Right lobe of liver (tissue), 4 donors: ENCODE results near the gene UBE4A.

Source experiments
- POLR2A ChIP-seq: fragments of 450-650 bp; IDR thresholded peaks from one replicate; pipeline ENCODE4 v1.6.1; 2017; ENCODE audit warnings: antibody characterized with exemption, mild to moderate bottlenecking
- TF ChIP-seq, protein P1 (sequence below), 4 donors: fragments of 200-600 bp in 3 of 4; fragments of 450-650 bp in 1 of 4; IDR thresholded peaks; one replicate each; pipeline versions ENCODE4 v1.5.1 to v1.8.0; 2016 to 2022; ENCODE audit warnings: antibody characterized with exemption in 4 of 4, mild to moderate bottlenecking in 2 of 4
- donor health status: DM: no; HTN: no; CAD: no.
- donor health status: DM: no; HTN: no; CAD: no.
- donor health status: DM: no; HTN: yes; CAD: no.

DNA sequence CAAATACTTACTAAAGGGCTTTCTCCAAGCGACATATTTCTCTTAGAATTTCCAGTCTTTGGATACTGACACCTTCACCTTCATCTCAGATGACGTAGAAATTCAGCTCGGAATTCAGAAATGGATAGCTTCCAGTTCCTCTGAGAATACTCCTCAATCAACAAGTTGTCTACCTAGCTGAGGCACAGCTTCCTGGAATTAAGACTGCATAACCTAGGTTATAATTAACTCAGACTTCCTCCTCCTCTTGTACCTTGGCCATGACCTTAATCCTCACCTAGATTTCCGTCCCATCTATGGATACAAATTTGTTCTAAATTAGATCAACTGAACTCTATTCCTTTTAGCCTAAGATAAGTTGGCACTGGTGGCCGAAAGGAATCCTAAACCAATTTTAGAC, 59.4 kb downstream of the UBE4A start:
- TF ChIP-seq, protein P1, sequence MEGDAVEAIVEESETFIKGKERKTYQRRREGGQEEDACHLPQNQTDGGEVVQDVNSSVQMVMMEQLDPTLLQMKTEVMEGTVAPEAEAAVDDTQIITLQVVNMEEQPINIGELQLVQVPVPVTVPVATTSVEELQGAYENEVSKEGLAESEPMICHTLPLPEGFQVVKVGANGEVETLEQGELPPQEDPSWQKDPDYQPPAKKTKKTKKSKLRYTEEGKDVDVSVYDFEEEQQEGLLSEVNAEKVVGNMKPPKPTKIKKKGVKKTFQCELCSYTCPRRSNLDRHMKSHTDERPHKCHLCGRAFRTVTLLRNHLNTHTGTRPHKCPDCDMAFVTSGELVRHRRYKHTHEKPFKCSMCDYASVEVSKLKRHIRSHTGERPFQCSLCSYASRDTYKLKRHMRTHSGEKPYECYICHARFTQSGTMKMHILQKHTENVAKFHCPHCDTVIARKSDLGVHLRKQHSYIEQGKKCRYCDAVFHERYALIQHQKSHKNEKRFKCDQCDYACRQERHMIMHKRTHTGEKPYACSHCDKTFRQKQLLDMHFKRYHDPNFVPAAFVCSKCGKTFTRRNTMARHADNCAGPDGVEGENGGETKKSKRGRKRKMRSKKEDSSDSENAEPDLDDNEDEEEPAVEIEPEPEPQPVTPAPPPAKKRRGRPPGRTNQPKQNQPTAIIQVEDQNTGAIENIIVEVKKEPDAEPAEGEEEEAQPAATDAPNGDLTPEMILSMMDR (IDR thresholded peaks at IDR 0.05), result no peak
- TF ChIP-seq POLR2A, result no peak
